ENCODE data around the gene ACSM2A.
"Not testable (repeated sequence)": the region's sequence is repeated elsewhere in the genome, so short reads cannot be mapped to it uniquely, and the experiment has no call there.

ACSM2A gene

GRCh38 chr16:20451364-20451763 is at the start of gene ACSM2A:
TSS of gene ACSM2A (plus strand) at chr16:20451521. CDS start at chr16:20460115, 8,594 bp downstream.
- not testable (repeated sequence) for DNase-seq (ENCODE audit: low read depth in 1 of 2, low spot score in 1 of 2)

- DNase-seq (ENCODE audit: low read depth in 1 of 2, low spot score in 1 of 2) = no peak
These were observed 48.7 kb upstream of the ACSM2A start for GRCh38 chr16:20402651-20403050.

- DNase-seq (ENCODE audit: low read depth in 1 of 2, low spot score in 1 of 2) = no peak
These were observed 46.7 kb upstream of the ACSM2A start, which contains the start of gene PDILT for GRCh38 chr16:20404637-20405036. TSS of gene PDILT (minus strand) at chr16:20404737. CDS start at chr16:20399300, 5,437 bp downstream.

- DNase-seq (ENCODE audit: low read depth in 1 of 2, low spot score in 1 of 2) = no peak
These were observed 41.8 kb upstream of the ACSM2A start, which contains the start of gene ACSM5 for GRCh38 chr16:20409398-20410120. TSS of gene ACSM5 (plus strand) at chr16:20409534. CDS start at chr16:20411485, 1,951 bp downstream.

- DNase-seq (ENCODE audit: low read depth in 1 of 2, low spot score in 1 of 2) = no peak
These were observed 41.1 kb upstream of the ACSM2A start for GRCh38 chr16:20410121-20410723.

GRCh38 chr16:20411055-20411454 is 40.3 kb upstream of the ACSM2A start:
- DNase-seq (ENCODE audit: low read depth in 1 of 2, low spot score in 1 of 2) = no peak

- DNase-seq (ENCODE audit: low read depth in 1 of 2, low spot score in 1 of 2) = no peak
These were observed 35.8 kb upstream of the ACSM2A start for GRCh38 chr16:20415541-20415940.

GRCh38 chr16:20419093-20419492 is 32.2 kb upstream of the ACSM2A start:
- DNase-seq (ENCODE audit: low read depth in 1 of 2, low spot score in 1 of 2) = not testable (repeated sequence)

- DNase-seq (ENCODE audit: low read depth in 1 of 2, low spot score in 1 of 2) = not testable (repeated sequence)
These were observed 29.6 kb upstream of the ACSM2A start for GRCh38 chr16:20421748-20422147.

- not testable (repeated sequence) for DNase-seq (ENCODE audit: low read depth in 1 of 2, low spot score in 1 of 2)
These were observed 27.6 kb upstream of the ACSM2A start for GRCh38 chr16:20423772-20424128.

- DNase-seq (ENCODE audit: low read depth in 1 of 2, low spot score in 1 of 2) = no peak
These were observed 27.0 kb upstream of the ACSM2A start for GRCh38 chr16:20424129-20424866.

- not testable (repeated sequence) for DNase-seq (ENCODE audit: low read depth in 1 of 2, low spot score in 1 of 2)
These were observed 23.9 kb upstream of the ACSM2A start for GRCh38 chr16:20427401-20427797.

GRCh38 chr16:20429499-20429898 is 21.8 kb upstream of the ACSM2A start:
- not testable (repeated sequence) for DNase-seq (ENCODE audit: low read depth in 1 of 2, low spot score in 1 of 2)

- not testable (repeated sequence) for DNase-seq (ENCODE audit: low read depth in 1 of 2, low spot score in 1 of 2)
These were observed 20.8 kb upstream of the ACSM2A start for GRCh38 chr16:20430480-20430879.

GRCh38 chr16:20430948-20431347 is 20.4 kb upstream of the ACSM2A start:
- DNase-seq (ENCODE audit: low read depth in 1 of 2, low spot score in 1 of 2) = no peak

- DNase-seq (ENCODE audit: low read depth in 1 of 2, low spot score in 1 of 2) = not testable (repeated sequence)
These were observed 12.4 kb upstream of the ACSM2A start for GRCh38 chr16:20438950-20439349.

GRCh38 chr16:20439820-20440231 is 11.5 kb upstream of the ACSM2A start:
- not testable (repeated sequence) for DNase-seq (ENCODE audit: low read depth in 1 of 2, low spot score in 1 of 2)

GRCh38 chr16:20440731-20441130 is 10.6 kb upstream of the ACSM2A start:
- DNase-seq (ENCODE audit: low read depth in 1 of 2, low spot score in 1 of 2) = not testable (repeated sequence)

GRCh38 chr16:20441191-20441590 is 10.1 kb upstream of the ACSM2A start:
- no peak for DNase-seq (ENCODE audit: low read depth in 1 of 2, low spot score in 1 of 2)

- DNase-seq (ENCODE audit: low read depth in 1 of 2, low spot score in 1 of 2) = not testable (repeated sequence)
These were observed 9.5 kb upstream of the ACSM2A start for GRCh38 chr16:20441859-20442258.

- not testable (repeated sequence) for DNase-seq (ENCODE audit: low read depth in 1 of 2, low spot score in 1 of 2)
These were observed 4.5 kb upstream of the ACSM2A start for GRCh38 chr16:20446652-20447393.

Data from stimulated activated CD4-positive, alpha-beta T cell treated with anti-CD3 and anti-CD28 coated beads, Interleukin-15, amount 100 ng/mL, for 1 hour (primary cell).